Right ventricle myocardium superior (tissue), 1 donor: Measurements from ENCODE around the gene RELCH. TPM values are rescaled to one million over a fixed set of nuclear protein-coding genes. Genes with fewer than 3 reads are reported as not detected.

Experiments used
- ATAC-seq: fragments of 200-7000 bp; cut with Tn5 transposase; one replicate; pipeline ENCODE4 v1.9.1; 2020; ENCODE audit warnings: mild to moderate bottlenecking; ENCODE audit not compliant: poor library complexity
- DNase-seq: peaks from one replicate; pipeline ENCODE4 v3.0.0-alpha.2; 2020
- intact Hi-C: fragments of 100-400 bp; cut with DNase I; formaldehyde crosslinking; loops from one replicate; pipeline ENCODE4 v1.11.2; 2022
- total RNA-seq: library from RNA; stranded (reverse); fragmentation: NEBNext Ultra II Directional; extraction: Animal tissue kit (Norgen Biotek cat#: 25700); gene quantifications from one replicate; pipeline ENCODE4 v1.2.1, GENCODE V29; 2021
- donor health status: DM: no; HTN: yes; CAD: no; lungs with severe emphysema.

Gene RELCH
- total RNA-seq, 1 donor from 2014 or later: 10.0 TPM

GRCh38 chr18:62354151-62354550 lies 167.1 kb downstream of the RELCH start:
- intact Hi-C loops: no loop called here
- DNase-seq: no peak
- ATAC-seq: no peak

GRCh38 chr18:62357079-62357719 lies 170.1 kb downstream of the RELCH start:
- DNase-seq (no peak), ATAC-seq (no peak)
- intact Hi-C loops: no loop called here

Other genes starting within 250 kb of the RELCH start
- gene PIGN, start 199 bp upstream of the RELCH start, total RNA-seq: 14.6 TPM
- 0.94 TPM for gene TNFRSF11A, start 138.1 kb downstream of the RELCH start, total RNA-seq